H9 (cell line): Measurements from ENCODE around the gene GAK. TPM values are rescaled to one million over a fixed set of nuclear protein-coding genes. Genes with fewer than 3 reads are reported as not detected.

Source experiments
- DNase-seq: peaks from one replicate; pipeline ENCODE4 v3.0.0-alpha.2; 2017
- H2AFZ ChIP-seq: one replicate; pipeline ENCODE4 v1.6.1; 2013; ENCODE audit warnings: mild to moderate bottlenecking, low read length, control low read depth, moderate library complexity
- H2AK5ac ChIP-seq: 2 replicates; pipeline ENCODE4 v1.6.1; 2013; ENCODE audit warnings: low read length, control low read depth, mixed read lengths; ENCODE audit not compliant: insufficient read length
- H2BK120ac ChIP-seq: one replicate; pipeline ENCODE4 v1.6.1; 2013; ENCODE audit warnings: low read depth, mild to moderate bottlenecking, low read length, control low read depth, inconsistent platforms; ENCODE audit not compliant: poor library complexity, severe bottlenecking
- H2BK12ac ChIP-seq: 2 replicates; pipeline ENCODE4 v1.6.1; 2013; ENCODE audit warnings: low read length, control low read depth, mixed read lengths, low read depth; ENCODE audit not compliant: insufficient read length
- H2BK15ac ChIP-seq: 2 replicates; pipeline ENCODE4 v1.6.1; 2013; ENCODE audit warnings: low read depth, low read length, control low read depth
- H2BK20ac ChIP-seq: one replicate; pipeline ENCODE4 v1.6.1; 2013; ENCODE audit warnings: low read depth, mild to moderate bottlenecking, low read length, control low read depth, inconsistent platforms; ENCODE audit not compliant: poor library complexity, severe bottlenecking
- H2BK5ac ChIP-seq: 2 replicates; pipeline ENCODE4 v1.6.1; 2013; ENCODE audit warnings: low read length, control low read depth, mixed read lengths; ENCODE audit not compliant: insufficient read length
- H3K14ac ChIP-seq: 2 replicates; pipeline ENCODE4 v1.6.1; 2013; ENCODE audit warnings: low read length, control low read depth; ENCODE audit not compliant: insufficient read depth
- H3K18ac ChIP-seq: 2 replicates; pipeline ENCODE4 v1.6.1; 2013; ENCODE audit warnings: low read depth, mild to moderate bottlenecking, mixed read lengths, low read length, control low read depth; ENCODE audit not compliant: insufficient read length
- H3K23ac ChIP-seq: 2 replicates; pipeline ENCODE4 v1.6.1; 2013; ENCODE audit warnings: low read length, control low read depth, mixed read lengths, low read depth; ENCODE audit not compliant: insufficient read length
- H3K23me2 ChIP-seq: 2 replicates; pipeline ENCODE4 v1.6.1; 2013; ENCODE audit warnings: low read depth, mild to moderate bottlenecking, mixed read lengths, low read length, control low read depth; ENCODE audit not compliant: insufficient read length, poor library complexity, severe bottlenecking
- H3K27ac ChIP-seq: 2 replicates; pipeline ENCODE4 v1.5.1; 2013; ENCODE audit warnings: low read length, control low read depth, mixed read lengths, low read depth; ENCODE audit not compliant: insufficient read length
- H3K27me3 ChIP-seq: 2 replicates; pipeline ENCODE4 v1.6.1; 2013; ENCODE audit warnings: low read length, control low read depth, inconsistent platforms; ENCODE audit not compliant: insufficient read depth
- H3K4ac ChIP-seq: 2 replicates; pipeline ENCODE4 v1.6.1; 2013; ENCODE audit warnings: low read depth, mild to moderate bottlenecking, control low read depth, inconsistent platforms, low read length, moderate library complexity
- H3K4me1 ChIP-seq: 2 replicates; pipeline ENCODE4 v1.6.1; 2013; ENCODE audit warnings: low read length, control low read depth, inconsistent platforms; ENCODE audit not compliant: insufficient read depth
- H3K4me2 ChIP-seq: 2 replicates; pipeline ENCODE4 v1.6.1; 2013; ENCODE audit warnings: low read length, control low read depth, mixed read lengths; ENCODE audit not compliant: insufficient read length, insufficient read depth
- H3K56ac ChIP-seq: 2 replicates; pipeline ENCODE4 v1.6.1; 2013; ENCODE audit warnings: low read depth, mild to moderate bottlenecking, mixed read lengths, low read length, control low read depth; ENCODE audit not compliant: insufficient read length
- H3K79me1 ChIP-seq: 2 replicates; pipeline ENCODE4 v1.6.1; 2013; ENCODE audit warnings: low read depth, mild to moderate bottlenecking, moderate library complexity, low read length, control low read depth, inconsistent platforms; ENCODE audit not compliant: insufficient read depth, poor library complexity, severe bottlenecking
- H3K79me2 ChIP-seq: 2 replicates; pipeline ENCODE4 v1.6.1; 2013; ENCODE audit warnings: low read length, control low read depth, inconsistent platforms; ENCODE audit not compliant: insufficient read depth
- H3K9ac ChIP-seq: 2 replicates; pipeline ENCODE4 v1.6.1; 2013; ENCODE audit warnings: low read length, control low read depth, mixed read lengths; ENCODE audit not compliant: insufficient read length; ENCODE audit errors: extremely low read depth
- H3K9me3 ChIP-seq: one replicate; pipeline ENCODE4 v1.6.1; 2013; ENCODE audit warnings: low read depth, low read length, inconsistent platforms; ENCODE audit not compliant: control insufficient read depth
- H3T11ph ChIP-seq: one replicate; pipeline ENCODE4 v1.6.1; 2013; ENCODE audit warnings: mild to moderate bottlenecking, low read length, control low read depth, inconsistent platforms
- H4K20me1 ChIP-seq: one replicate; pipeline ENCODE4 v1.6.1; 2013; ENCODE audit not compliant: control insufficient read depth, insufficient read length, insufficient read depth
- H4K5ac ChIP-seq: 2 replicates; pipeline ENCODE4 v1.6.1; 2013; ENCODE audit warnings: low read depth, mild to moderate bottlenecking, mixed read lengths, low read length, control low read depth; ENCODE audit not compliant: insufficient read length
- H4K8ac ChIP-seq: replicated peaks from 2 replicates; pipeline ENCODE4 v1.6.1; 2013; ENCODE audit warnings: low read length, control low read depth, mixed read lengths, low read depth; ENCODE audit not compliant: insufficient read length
- H4K91ac ChIP-seq: 2 replicates; pipeline ENCODE4 v1.6.1; 2013; ENCODE audit warnings: low read depth, mild to moderate bottlenecking, moderate library complexity, mixed read lengths, low read length, control low read depth; ENCODE audit not compliant: insufficient read length
- H3K27ac Mint-ChIP-seq, 3 experiments: 2 replicates in 2 of 3; 3 replicates in 1 of 3; pipeline ENCODE4 v1.8.0; 2020 to 2021; ENCODE audit warnings: mixed read lengths in 3 of 3, mild to moderate bottlenecking in 1 of 3, moderate library complexity in 1 of 3
- H3K27me3 Mint-ChIP-seq: 2 replicates; pipeline ENCODE4 v1.8.0; 2021; ENCODE audit warnings: low read depth, mild to moderate bottlenecking, moderate library complexity, mixed read lengths
- H3K36me3 Mint-ChIP-seq, 3 experiments: 2 replicates in 2 of 3; 3 replicates in 1 of 3; pipeline ENCODE4 v1.8.0; 2020 to 2021; ENCODE audit warnings: low read depth in 3 of 3, mixed read lengths in 3 of 3; ENCODE audit not compliant: insufficient read depth in 1 of 3
- H3K4me1 Mint-ChIP-seq, 2 experiments: 2 replicates each; pipeline ENCODE4 v1.8.0; 2020; ENCODE audit warnings: mixed read lengths in 2 of 2
- H3K4me3 Mint-ChIP-seq, 2 experiments: 2 replicates in 1 of 2; 3 replicates in 1 of 2; pipeline ENCODE4 v1.8.0; 2020 to 2021; ENCODE audit warnings: mild to moderate bottlenecking in 2 of 2, mixed read lengths in 2 of 2, moderate library complexity in 1 of 2
- H3K9me3 Mint-ChIP-seq, 2 experiments: 2 replicates in 1 of 2; 3 replicates in 1 of 2; pipeline ENCODE4 v1.8.0; 2020; ENCODE audit warnings: mild to moderate bottlenecking in 2 of 2, mixed read lengths in 2 of 2, moderate library complexity in 1 of 2
- WGBS: extraction: QIAGEN DNeasy Blood & Tissue Kit; methylation state at CpG from one replicate; pipeline ENCODE4 v1.1.7; 2013; ENCODE audit warnings: missing lambda C conversion rate, low lambda C conversion rate, mixed read lengths; ENCODE audit not compliant: insufficient read length; ENCODE audit errors: extremely low coverage; 5-methylcytosine and 5-hydroxymethylcytosine counted together
- total RNA-seq: library from RNA; stranded (reverse); gene quantifications from 2 replicates; pipeline ENCODE4 v1.2.1, GENCODE V29; 2021
- TF ChIP-seq, protein P1 (sequence below): fragments of 200-600 bp; sonication (generic); conservative IDR thresholded peaks from 3 replicates; pipeline ENCODE4 v1.8.0; 2021; ENCODE audit warnings: antibody characterized with exemption, mild to moderate bottlenecking

The GAK gene
- total RNA-seq, 1 experiment from 2014 or later: 80.7 TPM

DNA sequence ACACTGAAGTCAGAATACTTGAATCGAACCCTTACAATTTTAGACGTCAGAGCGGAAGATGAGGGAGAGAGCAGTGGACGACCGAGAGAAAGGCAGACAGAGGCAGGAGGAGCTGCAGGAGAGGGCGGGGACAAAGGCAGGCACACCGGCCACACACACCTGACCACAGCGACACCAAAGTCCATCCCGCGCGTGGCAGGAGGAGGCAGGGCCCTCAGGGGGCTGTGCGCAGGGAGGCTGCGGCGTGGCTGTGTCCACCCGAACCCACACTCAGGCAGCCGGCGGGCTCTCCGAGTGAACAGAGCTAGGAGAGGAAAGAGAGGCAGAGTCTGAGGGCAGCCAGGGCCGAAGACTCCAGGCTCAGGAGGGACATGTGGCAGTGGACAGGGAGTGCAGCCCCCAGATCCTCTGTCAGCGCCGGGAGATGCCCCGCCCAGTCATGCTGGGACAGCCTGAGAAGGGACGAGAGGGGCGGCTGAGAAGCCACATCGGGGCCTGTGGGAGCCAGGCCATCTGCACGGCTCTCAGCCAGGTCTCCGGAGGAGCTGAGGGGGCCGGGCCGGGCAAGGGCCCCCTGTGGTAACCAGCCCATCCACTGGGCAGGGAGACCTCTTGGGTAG is 20.1 kb downstream of the GAK start:
- no peak overlapping the region for H2BK12ac ChIP-seq
- WGBS: no CpG with 5 or more reads among the region's 29 CpGs
- H3K27ac Mint-ChIP-seq: no peak overlapping the region; a peak in 1 of 7 replicates
- no peak overlapping the region for H3K9ac ChIP-seq
- no peak overlapping the region for H2BK20ac ChIP-seq
- H2AFZ ChIP-seq: no peak overlapping the region
- H3K27me3 ChIP-seq: no peaks in the 10 kb centered on the region
- no peak overlapping the region for H3K27ac ChIP-seq
- no peaks in the 10 kb centered on the region for H3K9me3 Mint-ChIP-seq
- H4K20me1 ChIP-seq: no peaks in the 10 kb centered on the region
- H3K23me2 ChIP-seq: no peaks in the 10 kb centered on the region
- H3K4me1 Mint-ChIP-seq: peaks cover 6 to 7% of the 10 kb centered on the region in 2 experiments
- no peak overlapping the region for H3T11ph ChIP-seq
- no peaks in the 10 kb centered on the region for H3K4me1 ChIP-seq
- H3K23ac ChIP-seq: no peak overlapping the region
- no peak overlapping the region; the same call in 1 of the 2 replicates for H3K14ac ChIP-seq
- no peak overlapping the region for H3K4me3 Mint-ChIP-seq
- H3K4me2 ChIP-seq: no peak overlapping the region
- H4K91ac ChIP-seq: no peak overlapping the region
- H3K56ac ChIP-seq: no peak overlapping the region
- no peak overlapping the region for H2AK5ac ChIP-seq
- H3K36me3 Mint-ChIP-seq: peaks cover 5 to 31% (median 29%) of the 10 kb centered on the region in 3 experiments; a peak in 6 of 7 replicates
- no peak overlapping the region for H3K4ac ChIP-seq
- DNase-seq: no peak
- no peak overlapping the region for H2BK5ac ChIP-seq
- H3K27me3 Mint-ChIP-seq: no peaks in the 10 kb centered on the region; the same call in 1 of the 2 replicates
- no peak overlapping the region for H4K8ac ChIP-seq
- TF ChIP-seq, protein P1, sequence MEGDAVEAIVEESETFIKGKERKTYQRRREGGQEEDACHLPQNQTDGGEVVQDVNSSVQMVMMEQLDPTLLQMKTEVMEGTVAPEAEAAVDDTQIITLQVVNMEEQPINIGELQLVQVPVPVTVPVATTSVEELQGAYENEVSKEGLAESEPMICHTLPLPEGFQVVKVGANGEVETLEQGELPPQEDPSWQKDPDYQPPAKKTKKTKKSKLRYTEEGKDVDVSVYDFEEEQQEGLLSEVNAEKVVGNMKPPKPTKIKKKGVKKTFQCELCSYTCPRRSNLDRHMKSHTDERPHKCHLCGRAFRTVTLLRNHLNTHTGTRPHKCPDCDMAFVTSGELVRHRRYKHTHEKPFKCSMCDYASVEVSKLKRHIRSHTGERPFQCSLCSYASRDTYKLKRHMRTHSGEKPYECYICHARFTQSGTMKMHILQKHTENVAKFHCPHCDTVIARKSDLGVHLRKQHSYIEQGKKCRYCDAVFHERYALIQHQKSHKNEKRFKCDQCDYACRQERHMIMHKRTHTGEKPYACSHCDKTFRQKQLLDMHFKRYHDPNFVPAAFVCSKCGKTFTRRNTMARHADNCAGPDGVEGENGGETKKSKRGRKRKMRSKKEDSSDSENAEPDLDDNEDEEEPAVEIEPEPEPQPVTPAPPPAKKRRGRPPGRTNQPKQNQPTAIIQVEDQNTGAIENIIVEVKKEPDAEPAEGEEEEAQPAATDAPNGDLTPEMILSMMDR: no peak
- peaks cover 9% of the 10 kb centered on the region for H3K79me1 ChIP-seq
- H4K5ac ChIP-seq: no peak overlapping the region
- H3K79me2 ChIP-seq: peaks cover 6% of the 10 kb centered on the region; the same call in 1 of the 2 replicates
- no peak overlapping the region for H2BK15ac ChIP-seq
- H3K9me3 ChIP-seq: no peaks in the 10 kb centered on the region
- H3K18ac ChIP-seq: no peak overlapping the region
- no peak overlapping the region for H2BK120ac ChIP-seq
